D721Med (cell line): ENCODE measurements around the gene PAM.

Source experiments
- DNase-seq: peaks from one replicate; pipeline ENCODE4 v3.0.0; 2011; ENCODE audit warnings: low spot score; ENCODE audit not compliant: insufficient read length
- FAIRE-seq: peaks from 2 replicates; lab custom pipeline; 2011; peaks lifted over from hg19 to GRCh38; lab: Jason Lieb, UNC
- CTCF ChIP-seq: IDR thresholded peaks from 2 replicates; pipeline ENCODE4 v1.5.1; 2012; ENCODE audit warnings: mild to moderate bottlenecking, control low read depth; ENCODE audit not compliant: insufficient read depth; ENCODE audit errors: missing control alignments

PAM gene

GRCh38 chr5:102792705-102793104, 37.6 kb downstream of the PAM start:
- DNase-seq: no peak
- peak; percentile 21 for TF ChIP-seq CTCF
- peak; percentile 64 for FAIRE-seq

- no peak for DNase-seq
- TF ChIP-seq CTCF: no peak
- no peak for FAIRE-seq
These were observed 38.9 kb downstream of the PAM start for GRCh38 chr5:102794047-102794446.

GRCh38 chr5:102794677-102795331, 39.7 kb downstream of the PAM start:
- no peak for TF ChIP-seq CTCF
- DNase-seq (no peak), FAIRE-seq (no peak)

- DNase-seq: no peak
- no peak for TF ChIP-seq CTCF
- no peak for FAIRE-seq
These were observed 40.4 kb downstream of the PAM start for GRCh38 chr5:102795526-102795925.

GRCh38 chr5:102796009-102796408, 40.9 kb downstream of the PAM start:
- FAIRE-seq (no peak), DNase-seq (no peak)
- TF ChIP-seq CTCF: no peak

- DNase-seq (no peak), FAIRE-seq (no peak)
- no peak for TF ChIP-seq CTCF
These were observed 41.4 kb downstream of the PAM start for GRCh38 chr5:102796498-102796897.

- no peak for FAIRE-seq
- TF ChIP-seq CTCF: no peak
These were observed 42.3 kb downstream of the PAM start for GRCh38 chr5:102797322-102797884.

More at GRCh38 chr5:102797322-102797884, 42.3 kb downstream of the PAM start:
- DNase-seq: no peak
